Activated CD8-positive, alpha-beta T cell treated with anti-CD3 and anti-CD28 coated beads, Interleukin-2, amount 10 ng/mL, durations not matched to agents 7 days and 5 days (primary cell): ENCODE measurements around the gene OXCT2. TPM values are rescaled to one million over a fixed set of nuclear protein-coding genes. Genes with fewer than 3 reads are reported as not detected.
"Not testable (repeated sequence)": the region's sequence is repeated elsewhere in the genome, so short reads cannot be mapped to it uniquely, and the experiment has no call there.

ENCODE experiments used
- ATAC-seq: fragments of 150-1000 bp; cut with Tn5 transposase; one replicate; pipeline ENCODE4 v1.10.0; 2021; ENCODE audit warnings: moderate library complexity
- CTCF ChIA-PET: fragments of 350-600 bp; sonication (Branson Sonifier 250); formaldehyde crosslinking; loops from one replicate; lab custom pipeline; 2021; ENCODE audit warnings: antibody characterized with exemption; lab: Charles Lee
- POLR2A ChIA-PET: fragments of 350-600 bp; sonication (Branson Sonifier 250); formaldehyde crosslinking; loops from one replicate; lab custom pipeline; 2021; ENCODE audit warnings: antibody characterized with exemption; lab: Charles Lee
- DNase-seq: peaks from one replicate; pipeline ENCODE4 v3.0.0-alpha.2; 2020
- H3K27ac Mint-ChIP-seq: one replicate; pipeline ENCODE4 v1.8.0; 2021; ENCODE audit warnings: mild to moderate bottlenecking, mixed read lengths
- H3K27me3 Mint-ChIP-seq: one replicate; pipeline ENCODE4 v1.8.0; 2021; ENCODE audit warnings: low read depth, mixed read lengths
- H3K36me3 Mint-ChIP-seq: one replicate; pipeline ENCODE4 v1.8.0; 2021; ENCODE audit warnings: low read depth, mixed read lengths
- H3K4me1 Mint-ChIP-seq: one replicate; pipeline ENCODE4 v1.8.0; 2021; ENCODE audit warnings: low read depth, mixed read lengths
- H3K4me3 Mint-ChIP-seq: one replicate; pipeline ENCODE4 v1.8.0; 2021; ENCODE audit warnings: mild to moderate bottlenecking, mixed read lengths
- H3K9me3 Mint-ChIP-seq: one replicate; pipeline ENCODE4 v1.8.0; 2022; ENCODE audit warnings: mixed read lengths; ENCODE audit not compliant: insufficient read depth
- total RNA-seq, 2 experiments: library from RNA; stranded (reverse); gene quantifications; one replicate each; pipeline ENCODE4 v1.2.3, GENCODE V29; 2021

OXCT2 gene
- under 1 TPM; 0.32 to 0.47 TPM for total RNA-seq

DNA sequence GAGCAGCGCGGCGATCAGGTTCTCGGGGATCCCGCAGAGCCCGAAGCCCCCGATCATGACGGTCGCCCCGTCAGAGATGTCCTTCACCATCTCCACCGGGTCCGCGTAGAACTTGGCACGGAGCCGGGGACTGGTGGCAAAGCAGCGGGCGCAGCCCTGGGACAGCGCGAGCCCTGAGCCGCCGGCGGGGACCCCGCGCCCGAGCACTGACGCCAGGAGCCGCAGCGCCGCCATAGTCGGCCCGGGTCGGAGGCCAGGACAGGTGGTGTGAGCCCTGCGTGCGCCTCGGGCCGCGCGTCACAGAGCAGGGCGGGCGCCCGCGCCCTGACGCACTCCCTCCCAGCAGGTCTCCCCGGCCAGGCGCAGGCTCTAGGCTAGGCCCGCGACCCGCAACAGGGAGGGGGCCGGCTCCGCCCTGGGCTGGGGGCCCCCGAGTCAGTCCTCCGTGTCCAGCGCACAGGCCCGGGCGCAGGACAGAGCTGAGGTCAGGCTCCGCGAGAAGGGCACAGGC is at the start of gene OXCT2:
Gene OXCT2 (minus strand): TSS at position 327 of the 511 bp plus-strand sequence. CDS start 93 bp downstream, at position 234.
- Mint-ChIP-seq H3K27ac (peak within 1 kb of the TSS; percentile 34), H3K4me3 (peak within 1 kb of the TSS; percentile 53)
- H3K36me3 Mint-ChIP-seq, H3K27me3 Mint-ChIP-seq, ATAC-seq, POLR2A ChIA-PET, H3K9me3 Mint-ChIP-seq, DNase-seq, CTCF ChIA-PET, H3K4me1 Mint-ChIP-seq: not testable (repeated sequence)

DNA sequence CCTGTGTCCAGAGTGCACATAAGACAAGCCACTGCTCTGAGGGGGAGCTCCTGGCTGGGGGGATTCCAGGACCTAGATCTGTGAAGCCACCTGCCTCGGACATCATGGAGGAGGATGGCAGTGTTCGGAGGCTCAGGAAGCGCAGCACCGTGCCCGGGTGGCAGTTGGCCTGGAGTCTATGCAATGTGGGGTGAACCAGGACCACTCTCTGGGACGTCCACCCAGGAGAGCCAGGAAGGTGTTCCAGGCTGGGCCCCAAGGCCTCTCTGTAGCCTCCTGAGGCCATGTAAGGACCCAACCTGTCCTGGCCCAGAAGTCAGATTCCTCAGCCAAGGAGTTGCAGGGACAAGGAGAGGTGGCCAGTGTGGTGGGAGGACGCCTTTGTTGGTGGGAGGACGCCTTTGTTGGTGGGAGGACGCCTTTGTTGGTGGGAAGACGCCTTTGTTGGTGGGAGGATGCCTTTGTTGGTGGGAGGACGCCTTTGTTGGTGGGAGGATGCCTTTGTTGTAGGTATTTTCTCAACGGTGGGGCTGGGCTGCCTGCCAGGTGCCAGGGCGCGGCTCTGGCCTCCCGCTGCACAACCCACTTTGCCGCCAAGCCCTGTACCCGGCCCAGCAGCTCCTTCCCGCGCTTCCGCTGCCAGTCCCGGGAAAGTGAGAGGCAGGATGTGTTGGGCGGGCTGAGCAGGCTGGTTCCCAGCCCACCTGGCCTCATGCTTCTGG is 48.1 kb upstream of the OXCT2 start:
- Mint-ChIP-seq H3K4me3 (no peak overlapping the region), H3K9me3 (no peaks in the 10 kb centered on the region), H3K27ac (no peak overlapping the region), H3K27me3 (peaks cover 33% of the 10 kb centered on the region), H3K4me1 (peaks cover 7% of the 10 kb centered on the region), H3K36me3 (no peaks in the 10 kb centered on the region)
- DNase-seq (no peak), ATAC-seq (no peak)
- ChIA-PET CTCF (interaction anchor here (0.7 to 3.9 kb wide), 8 partner anchors 19 to 519 kb away, joined by 3 to 42 read pairs (median 6); partner anchors contain the start of gene MYCL), POLR2A (no interaction called here)

DNA sequence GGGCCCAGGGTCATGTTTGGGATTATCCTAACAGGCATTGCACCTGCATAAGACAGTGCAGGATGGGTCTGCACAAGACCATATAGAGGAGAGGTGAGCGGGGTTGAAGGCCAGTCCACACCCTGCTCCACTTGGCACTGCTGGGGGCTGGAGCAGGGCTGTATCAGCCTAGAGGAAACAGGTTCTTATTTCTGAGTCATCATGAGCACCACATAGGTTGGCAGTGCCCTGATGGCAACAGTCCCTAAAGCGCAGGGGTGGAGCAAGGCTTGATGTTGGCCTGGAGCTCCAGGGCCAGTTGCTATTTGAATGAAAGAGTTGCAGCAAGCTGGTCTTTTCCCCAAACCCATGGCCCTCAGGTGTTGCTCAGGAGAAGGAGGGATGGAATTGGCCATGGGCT is 47.3 kb upstream of the OXCT2 start:
- Mint-ChIP-seq H3K36me3 (no peaks in the 10 kb centered on the region), H3K4me3 (no peak overlapping the region), H3K4me1 (peaks cover 7% of the 10 kb centered on the region), H3K27ac (no peak overlapping the region), H3K27me3 (peaks cover 31% of the 10 kb centered on the region), H3K9me3 (no peaks in the 10 kb centered on the region)
- DNase-seq (no peak), ATAC-seq (no peak)
- ChIA-PET POLR2A (interaction anchor here (1.0 kb wide), 1 partner anchor 29 kb away, joined by 3 read pairs; no protein-coding TSS in a partner anchor), CTCF (interaction anchor here (0.7 to 3.9 kb wide), 11 partner anchors 11 to 520 kb away, joined by 3 to 42 read pairs (median 7); partner anchors contain the start of gene MYCL)

DNA sequence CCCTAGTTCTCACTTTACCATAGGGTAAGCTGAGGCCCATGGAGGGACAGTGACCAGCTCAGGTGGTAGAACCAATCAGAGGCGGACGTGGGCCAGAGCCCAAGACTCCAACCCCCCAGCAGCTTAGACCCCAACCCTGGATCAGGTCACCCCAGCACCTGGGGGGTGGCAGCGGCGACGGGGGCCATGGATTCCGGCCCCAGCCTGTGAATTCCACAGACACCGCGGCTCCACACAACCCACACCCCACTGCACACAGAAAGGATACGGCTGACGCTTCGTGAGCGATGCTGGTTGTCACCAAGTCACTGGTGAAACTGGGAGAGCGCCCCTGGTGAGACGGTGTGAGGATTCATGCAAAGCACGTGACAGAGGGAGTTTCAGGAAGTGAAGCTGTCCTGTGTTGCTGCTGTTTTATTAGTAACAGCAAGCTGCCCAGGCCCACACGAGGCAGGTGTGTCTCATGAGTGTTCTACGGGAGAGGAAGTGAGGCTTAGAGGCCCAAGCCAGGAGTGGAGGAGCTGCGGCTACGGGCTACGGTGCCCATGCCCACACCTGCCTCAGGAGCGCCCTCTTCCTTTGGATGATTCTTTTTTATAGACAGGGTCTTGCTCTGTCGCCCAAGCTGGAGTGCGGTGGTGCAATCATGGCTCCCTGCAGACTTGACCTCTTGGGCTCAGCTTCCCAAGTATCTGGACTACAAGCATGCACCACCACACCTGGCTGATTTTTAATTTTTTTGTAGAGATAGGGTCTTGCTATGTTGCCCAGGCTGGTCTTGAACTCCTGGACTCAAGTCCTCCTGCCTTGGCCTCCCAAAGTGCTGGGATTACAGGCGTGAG is 46.2 kb upstream of the OXCT2 start:
- H3K27ac Mint-ChIP-seq, result peak overlapping the region; percentile 80

DNA sequence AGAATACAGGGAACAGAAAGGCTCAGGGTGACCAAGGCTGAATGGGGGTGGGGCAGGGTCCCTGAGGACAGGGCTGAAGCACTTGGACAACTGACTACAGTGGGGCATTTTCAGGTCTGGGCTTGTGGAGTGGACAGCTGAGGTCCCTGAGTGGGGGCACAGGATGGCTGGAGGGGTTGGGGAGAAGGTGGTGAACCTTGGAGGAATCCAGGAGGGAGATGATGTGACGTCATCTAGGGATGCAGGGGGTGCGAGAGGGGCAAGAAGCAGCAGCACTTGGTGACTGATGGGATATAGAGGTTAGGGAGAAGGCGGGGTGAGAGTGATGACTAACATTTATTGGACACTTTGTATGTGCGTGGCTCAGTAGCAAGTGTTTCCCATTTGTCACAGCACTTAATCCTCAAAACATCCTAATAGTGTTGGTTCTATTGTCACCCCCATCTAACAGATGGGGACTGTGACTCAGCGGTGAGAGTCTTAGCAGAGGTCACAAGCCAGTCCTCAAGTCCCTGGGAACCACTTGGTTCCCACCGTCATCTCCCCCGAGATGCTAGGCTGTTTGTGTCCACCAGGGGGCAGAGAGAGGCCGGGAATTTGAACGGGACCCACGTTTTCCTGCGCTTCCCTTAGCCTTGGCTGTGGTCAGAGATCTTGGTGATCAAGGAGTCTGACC is 45.4 kb upstream of the OXCT2 start:
- Mint-ChIP-seq H3K9me3 (no peaks in the 10 kb centered on the region), H3K4me3 (peak overlapping the region; percentile 44), H3K27me3 (peaks cover 30% of the 10 kb centered on the region), H3K36me3 (no peaks in the 10 kb centered on the region), H3K27ac (no peak overlapping the region), H3K4me1 (peaks cover 7% of the 10 kb centered on the region)
- peak; percentile 63 for DNase-seq
- ATAC-seq, result peak; percentile 71
- POLR2A ChIA-PET, result no interaction called here
- CTCF ChIA-PET, result interaction anchor here (0.6 to 3.9 kb wide), 17 partner anchors 14 to 217 kb away, joined by 3 to 42 read pairs (median 4); partner anchors contain the start of gene MYCL

More for the DNA sequence above, 46.2 kb upstream of the OXCT2 start:
- not testable (repeated sequence) for H3K4me1 Mint-ChIP-seq, H3K36me3 Mint-ChIP-seq, H3K9me3 Mint-ChIP-seq
- ChIA-PET CTCF (interaction anchor here (0.7 to 3.9 kb wide), 21 partner anchors 12 to 216 kb away, joined by 3 to 42 read pairs (median 4); partner anchors contain the start of gene MYCL), POLR2A (interaction anchor here (0.9 to 1.0 kb wide), 3 partner anchors 9 to 85 kb away, joined by 3 to 4 read pairs (median 3); partner anchors contain the start of gene MYCL)
- Mint-ChIP-seq H3K27me3 (peaks cover 33% of the 10 kb centered on the region), H3K4me3 (peak overlapping the region; percentile 44)
- peak; percentile 86 for ATAC-seq
- DNase-seq, result peak; percentile 70

DNA sequence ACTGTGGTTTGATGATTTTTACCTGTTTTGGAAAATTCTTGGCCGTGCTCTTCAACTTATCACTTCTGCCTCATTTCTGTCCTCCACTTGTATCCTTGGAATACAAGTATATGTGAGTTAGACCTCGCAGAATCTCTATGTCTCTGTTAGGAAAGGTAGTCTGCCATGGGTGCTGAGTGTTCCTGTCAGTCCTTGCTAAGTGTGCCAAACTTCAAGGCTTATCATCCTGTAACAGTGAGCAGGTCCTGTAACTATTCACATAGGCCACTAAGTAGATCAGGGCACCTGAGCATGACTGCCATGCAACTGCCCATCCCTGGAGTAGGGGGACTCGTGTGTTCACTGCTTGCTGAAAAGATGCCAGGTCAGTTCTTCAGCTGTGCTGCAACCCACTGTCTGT is 41.8 kb upstream of the OXCT2 start:
- H3K9me3 Mint-ChIP-seq, result no peaks in the 10 kb centered on the region
- DNase-seq (no peak), ATAC-seq (no peak)
- ChIA-PET CTCF (no interaction called here), POLR2A (no interaction called here)
- H3K27me3 Mint-ChIP-seq, result peaks cover 13% of the 10 kb centered on the region
- peaks cover 7% of the 10 kb centered on the region for H3K4me1 Mint-ChIP-seq
- H3K27ac Mint-ChIP-seq, result no peak overlapping the region
- no peak overlapping the region for H3K4me3 Mint-ChIP-seq
- H3K36me3 Mint-ChIP-seq, result no peaks in the 10 kb centered on the region

DNA sequence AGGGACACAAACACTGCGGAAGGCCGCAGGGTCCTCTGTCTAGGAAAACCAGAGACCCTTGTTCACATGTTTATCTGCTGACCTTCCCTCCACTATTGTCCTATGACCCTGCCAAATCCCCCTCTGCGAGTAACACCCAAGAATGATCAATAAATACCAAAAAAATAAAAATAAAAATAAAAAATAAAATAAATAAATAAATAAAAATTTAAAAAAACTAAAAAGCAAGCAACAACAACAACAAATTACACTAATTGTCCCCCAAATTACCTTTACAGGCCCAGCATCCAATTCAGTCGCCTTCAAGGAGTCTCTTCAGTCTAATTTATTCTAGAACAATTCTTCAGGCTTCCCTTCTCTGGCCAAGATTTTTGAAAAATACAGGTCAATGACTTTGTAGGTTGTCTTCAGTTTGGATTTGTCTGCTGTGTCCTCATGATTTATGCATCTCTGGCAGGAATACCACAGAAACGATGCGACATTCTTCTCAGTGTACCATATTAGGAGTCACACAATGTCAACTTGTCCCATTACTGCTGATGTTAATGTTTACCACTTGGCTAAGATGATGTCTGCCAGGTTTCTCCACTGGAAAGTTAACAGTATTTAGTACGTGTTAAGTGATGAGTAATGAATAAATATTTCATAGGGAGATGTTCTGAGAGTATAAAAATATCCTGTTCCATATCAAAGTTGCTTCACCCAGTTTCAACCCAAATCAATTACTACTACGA is 37.8 kb upstream of the OXCT2 start:
- Mint-ChIP-seq H3K9me3 (no peaks in the 10 kb centered on the region), H3K27ac (no peak overlapping the region), H3K4me1 (no peaks in the 10 kb centered on the region), H3K36me3 (no peaks in the 10 kb centered on the region), H3K27me3 (peaks cover 9% of the 10 kb centered on the region), H3K4me3 (no peak overlapping the region)
- ChIA-PET CTCF (interaction anchor here (1.4 kb wide), 1 partner anchor 10 kb away, joined by 3 read pairs; no protein-coding TSS in a partner anchor), POLR2A (no interaction called here)
- no peak for DNase-seq
- ATAC-seq, result no peak

DNA sequence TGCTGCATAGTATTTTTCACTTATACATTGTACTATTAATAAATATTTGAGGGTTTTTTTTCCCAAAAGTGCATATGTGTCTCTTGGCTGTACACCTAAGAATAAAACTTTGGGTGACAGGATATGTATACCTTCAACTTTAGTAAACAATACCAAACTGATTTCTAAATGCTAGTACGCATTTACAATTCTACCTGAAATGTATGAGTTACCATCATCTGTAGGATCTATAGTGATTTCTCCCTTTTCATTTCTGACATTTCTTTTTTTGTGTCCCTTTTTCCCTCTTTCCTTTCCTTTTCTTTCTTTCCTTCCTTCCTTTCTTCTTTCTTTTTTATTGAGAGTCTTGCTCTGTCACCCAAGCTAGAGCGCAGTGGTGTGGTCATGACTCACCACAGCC is 34.2 kb upstream of the OXCT2 start:
- CTCF ChIA-PET, result interaction anchor here (1.0 kb wide), 1 partner anchor 97 kb away, joined by 3 read pairs; the partner anchor contains the start of gene MYCL

DNA sequence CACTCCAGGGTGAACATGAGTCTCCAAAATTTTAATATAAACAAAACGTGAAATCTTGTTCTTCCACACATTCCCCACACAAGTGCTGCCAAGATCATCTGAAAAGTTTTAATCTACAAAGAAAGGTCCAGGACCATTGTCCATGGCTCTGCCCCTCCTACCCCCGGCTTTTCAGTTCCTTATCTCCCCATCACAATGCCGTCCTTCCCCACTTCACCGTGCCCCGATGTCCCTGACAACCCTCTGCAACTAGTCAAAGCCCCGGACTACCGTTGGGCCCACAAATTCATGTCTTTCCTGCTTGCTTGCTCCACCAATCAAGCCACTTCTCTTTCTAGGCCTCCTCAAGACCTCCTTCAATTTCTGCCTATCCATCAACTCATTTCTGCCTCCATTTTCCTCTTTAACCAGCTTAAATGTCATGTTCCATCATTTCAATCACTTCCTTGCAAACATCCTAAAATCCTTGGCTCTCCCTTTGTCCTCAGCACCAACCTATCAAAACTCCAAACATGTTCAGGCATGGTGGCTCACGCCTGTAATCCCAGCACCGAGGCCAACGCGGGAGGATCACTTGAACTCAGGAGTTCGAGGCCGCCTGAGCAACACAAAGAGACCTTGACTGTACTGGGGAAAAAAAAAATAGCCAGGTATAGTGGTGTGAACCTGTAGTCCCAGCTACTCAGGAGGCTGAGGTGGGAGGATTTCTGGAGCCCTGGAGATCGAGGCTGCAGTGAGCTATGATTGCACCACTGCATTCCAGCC is 31.5 kb upstream of the OXCT2 start:
- CTCF ChIA-PET, result interaction anchor here (8.0 kb wide), 1 partner anchor 195 kb away, joined by 52 read pairs; no protein-coding TSS in a partner anchor
- no peak overlapping the region for H3K4me3 Mint-ChIP-seq

More for the DNA sequence above, 34.2 kb upstream of the OXCT2 start:
- Mint-ChIP-seq H3K27me3 (peaks cover 8% of the 10 kb centered on the region), H3K9me3 (no peaks in the 10 kb centered on the region), H3K36me3 (no peaks in the 10 kb centered on the region), H3K4me1 (no peaks in the 10 kb centered on the region), H3K4me3 (no peak overlapping the region), H3K27ac (no peak overlapping the region)
- POLR2A ChIA-PET, result no interaction called here
- ATAC-seq (no peak), DNase-seq (no peak)

DNA sequence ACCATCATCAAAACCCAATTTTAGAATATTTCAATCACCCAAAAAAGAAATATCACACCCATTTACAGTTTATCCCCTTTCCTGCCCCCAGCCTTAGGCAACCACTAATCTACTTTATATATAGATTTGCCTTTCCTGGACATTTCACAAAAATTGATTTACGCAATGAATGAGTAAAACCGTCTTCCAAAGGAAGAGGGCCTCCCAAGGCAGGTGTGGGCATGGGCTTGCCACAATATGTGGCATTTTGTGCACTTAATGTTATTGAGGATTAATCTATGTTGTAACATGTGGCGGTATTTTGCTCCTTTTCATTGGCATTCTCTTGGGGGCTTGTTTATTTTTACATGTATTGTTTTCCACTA is 29.3 kb upstream of the OXCT2 start:
- ATAC-seq, result no peak
- Mint-ChIP-seq H3K9me3 (no peaks in the 10 kb centered on the region), H3K27me3 (peaks cover 9% of the 10 kb centered on the region), H3K27ac (no peak overlapping the region), H3K4me1 (peaks cover 11% of the 10 kb centered on the region), H3K4me3 (no peak overlapping the region), H3K36me3 (no peaks in the 10 kb centered on the region)
- no peak for DNase-seq
- POLR2A ChIA-PET, result interaction anchor here (0.7 to 0.8 kb wide), 2 partner anchors 89 to 179 kb away, joined by 3 read pairs; no protein-coding TSS in a partner anchor
- CTCF ChIA-PET, result interaction anchor here (0.6 to 8.0 kb wide), 26 partner anchors 10 to 445 kb away, joined by 3 to 52 read pairs (median 3); partner anchors contain the start of genes BMP8B and HPCAL4

More for the DNA sequence above, 31.5 kb upstream of the OXCT2 start:
- POLR2A ChIA-PET, result no interaction called here
- Mint-ChIP-seq H3K9me3 (no peaks in the 10 kb centered on the region), H3K27ac (no peak overlapping the region), H3K27me3 (peaks cover 8% of the 10 kb centered on the region), H3K36me3 (no peaks in the 10 kb centered on the region), H3K4me1 (peaks cover 11% of the 10 kb centered on the region)
- DNase-seq, result no peak
- ATAC-seq, result no peak
